GM19193 (cell line): ENCODE measurements around the gene TPST1.

Experiments
- POLR2A ChIP-seq: IDR thresholded peaks from 4 replicates; pipeline ENCODE4 v1.6.1; 2011; ENCODE audit not compliant: insufficient read depth, insufficient read length; ENCODE audit errors: extremely low read depth

TPST1 gene

GRCh38 chr7:66296001-66296521 lies 90.9 kb downstream of the TPST1 start:
- TF ChIP-seq POLR2A: no peak

DNA sequence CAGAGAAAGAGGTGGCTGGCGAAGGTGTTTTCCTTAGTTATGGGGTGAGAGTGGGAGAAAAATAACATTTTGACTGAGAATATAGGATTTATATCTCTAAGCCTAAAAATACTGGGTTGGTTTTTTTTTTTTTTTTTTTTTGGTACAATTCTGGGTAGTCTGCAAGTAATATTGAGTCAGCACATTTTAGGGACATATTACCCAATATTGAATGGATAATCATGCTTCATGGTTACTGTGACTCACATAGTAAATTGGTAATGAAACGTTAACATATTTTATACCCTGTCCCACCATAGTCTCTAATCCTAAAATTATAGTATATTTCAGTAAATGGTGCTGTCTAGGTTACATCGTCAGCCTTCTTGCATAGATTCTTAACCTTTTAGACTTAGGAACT lies 91.4 kb downstream of the TPST1 start:
- no peak for TF ChIP-seq POLR2A

GRCh38 chr7:66297579-66297978 lies 92.4 kb downstream of the TPST1 start:
- TF ChIP-seq POLR2A: no peak

DNA sequence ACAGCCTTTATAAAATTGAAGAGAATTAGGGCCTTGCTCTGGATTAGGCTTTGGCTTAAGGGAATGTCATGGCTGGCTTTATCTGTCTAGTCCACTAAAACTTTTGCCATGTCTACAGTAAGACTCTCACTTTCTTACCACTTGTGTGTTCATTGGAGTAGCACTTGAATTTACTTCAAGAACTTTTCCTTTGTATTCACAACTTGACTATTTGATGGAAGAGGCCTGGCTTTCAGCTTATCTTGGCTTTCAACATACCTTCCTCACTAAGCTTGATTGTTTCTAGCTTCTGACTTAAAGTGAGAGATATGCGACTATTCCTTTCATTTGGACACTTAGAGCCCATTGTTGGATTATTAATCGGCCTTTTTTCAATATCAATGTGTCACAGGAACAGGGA lies 96.1 kb downstream of the TPST1 start:
- no peak for TF ChIP-seq POLR2A

- no peak for TF ChIP-seq POLR2A
Observed at GRCh38 chr7:66301737-66302136, 96.6 kb downstream of the TPST1 start.

- no peak for TF ChIP-seq POLR2A
Observed at GRCh38 chr7:66303454-66304155, 98.5 kb downstream of the TPST1 start.

DNA sequence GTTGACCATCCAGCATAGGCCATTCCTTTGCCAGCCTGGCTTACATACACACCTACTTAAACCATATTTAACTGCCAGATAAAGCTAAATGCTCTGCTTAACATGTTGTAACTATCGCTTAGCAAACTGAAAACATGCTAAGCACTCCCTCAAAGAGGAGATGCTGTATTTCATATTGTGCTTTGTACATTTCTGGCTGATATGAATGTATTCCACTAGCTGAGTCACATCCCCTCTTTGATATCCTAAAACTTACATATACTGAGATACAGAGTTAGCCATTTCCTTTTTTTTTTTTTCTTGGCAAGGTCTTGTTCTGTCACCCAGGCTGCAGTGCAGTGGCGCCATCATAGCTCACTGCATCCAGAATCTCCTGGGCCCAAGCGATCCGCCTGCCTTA lies 99.4 kb downstream of the TPST1 start:
- TF ChIP-seq POLR2A: no peak

DNA sequence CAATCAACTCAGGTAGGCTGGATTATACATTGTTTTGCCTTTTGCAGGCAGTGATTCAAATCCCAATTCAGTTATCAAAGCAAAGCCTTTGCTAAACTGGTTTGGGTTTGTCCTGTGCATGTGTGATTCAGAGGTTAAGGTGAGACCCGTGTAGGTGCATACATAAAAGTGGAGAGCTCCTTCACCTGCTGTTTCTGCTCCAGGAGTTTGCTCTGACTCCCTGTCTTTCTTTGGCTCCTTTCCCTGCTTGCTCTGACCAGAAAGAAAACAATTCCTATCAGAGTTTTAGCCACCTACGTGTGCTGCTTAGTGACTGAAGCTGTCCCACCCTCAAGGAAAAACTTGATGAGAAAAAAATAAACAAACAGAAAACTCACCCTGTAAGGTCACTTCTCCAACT lies 101.1 kb downstream of the TPST1 start:
- no peak for TF ChIP-seq POLR2A

DNA sequence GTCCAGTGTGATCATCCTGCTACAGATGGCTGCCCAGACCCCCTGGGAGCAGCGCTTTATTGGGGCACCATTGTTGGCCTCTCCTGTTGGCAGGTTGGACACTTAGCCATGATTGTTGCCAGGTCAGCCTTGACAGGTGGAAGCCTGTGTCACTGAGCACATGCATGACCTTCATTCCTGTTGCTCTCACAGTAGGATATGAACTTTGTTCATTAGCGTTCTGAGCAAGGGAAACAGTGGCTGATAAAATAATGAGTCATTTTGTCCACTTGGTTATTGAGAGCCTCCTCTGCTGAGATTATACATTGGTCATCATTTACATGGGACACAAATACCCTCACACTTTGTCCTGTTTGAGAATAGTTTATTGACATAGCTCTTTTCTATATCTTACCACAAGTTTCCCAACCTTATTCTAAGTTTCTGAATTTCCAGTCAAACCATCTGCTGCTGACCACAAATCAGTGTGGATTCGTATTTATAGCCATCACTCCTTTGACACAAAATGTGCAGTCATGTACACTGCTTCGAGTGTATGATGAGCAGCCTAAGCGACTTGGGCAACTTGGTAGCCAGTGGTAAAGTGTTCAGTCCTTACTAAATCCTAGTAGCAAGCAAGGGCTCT lies 102.6 kb downstream of the TPST1 start:
- no peak for TF ChIP-seq POLR2A

GRCh38 chr7:66308411-66308810 lies 103.3 kb downstream of the TPST1 start:
- no peak for TF ChIP-seq POLR2A

DNA sequence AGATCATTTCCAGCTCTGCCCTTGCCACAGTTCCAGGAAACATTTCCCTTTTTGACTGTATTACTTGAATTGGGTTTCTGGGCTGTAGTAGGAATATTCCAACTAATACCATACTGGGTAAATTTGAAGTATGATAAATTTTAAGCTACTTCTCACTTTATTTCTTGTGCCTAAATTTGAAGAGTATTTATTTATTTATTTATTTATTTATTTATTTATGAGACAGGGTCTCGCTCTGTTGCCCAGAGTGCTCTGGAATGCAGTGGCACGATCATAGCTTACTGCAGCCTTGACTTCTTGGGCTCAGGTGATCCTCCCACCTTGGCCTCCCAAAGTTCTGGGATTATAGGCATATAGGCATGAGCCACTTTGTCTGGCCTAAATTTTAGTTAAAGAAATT lies 105.5 kb downstream of the TPST1 start:
- no peak for TF ChIP-seq POLR2A

GRCh38 chr7:66313886-66314568 lies 108.9 kb downstream of the TPST1 start:
- TF ChIP-seq POLR2A: no peak

GRCh38 chr7:66315192-66315591 lies 110.1 kb downstream of the TPST1 start:
- no peak for TF ChIP-seq POLR2A

DNA sequence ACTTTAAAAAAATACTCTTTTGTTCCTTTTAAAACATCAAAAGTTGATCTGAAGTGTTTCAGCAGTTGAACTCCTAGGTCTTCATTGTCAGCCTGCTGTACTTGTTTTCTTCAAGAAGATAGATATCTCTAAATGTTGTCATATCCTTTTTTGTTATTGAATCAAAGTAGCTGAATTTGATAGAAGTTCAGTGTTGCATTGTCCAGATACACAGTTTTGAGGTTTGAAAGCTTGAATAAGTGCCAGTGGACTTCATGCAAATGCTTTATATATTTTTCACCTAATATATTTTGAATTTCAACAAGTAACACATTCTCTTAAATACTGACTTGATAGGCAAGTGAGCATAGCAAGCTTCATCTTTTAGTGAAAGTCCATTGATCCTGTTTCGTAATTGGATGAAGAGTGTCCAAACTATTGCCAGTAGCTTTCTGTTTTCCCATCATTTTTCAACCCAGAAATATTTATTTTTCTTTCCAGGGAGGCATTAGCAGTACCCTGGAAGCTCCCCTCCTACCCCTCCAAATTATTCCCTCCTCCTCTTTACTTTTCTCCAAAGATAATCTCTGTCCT lies 114.4 kb downstream of the TPST1 start:
- TF ChIP-seq POLR2A: no peak

DNA sequence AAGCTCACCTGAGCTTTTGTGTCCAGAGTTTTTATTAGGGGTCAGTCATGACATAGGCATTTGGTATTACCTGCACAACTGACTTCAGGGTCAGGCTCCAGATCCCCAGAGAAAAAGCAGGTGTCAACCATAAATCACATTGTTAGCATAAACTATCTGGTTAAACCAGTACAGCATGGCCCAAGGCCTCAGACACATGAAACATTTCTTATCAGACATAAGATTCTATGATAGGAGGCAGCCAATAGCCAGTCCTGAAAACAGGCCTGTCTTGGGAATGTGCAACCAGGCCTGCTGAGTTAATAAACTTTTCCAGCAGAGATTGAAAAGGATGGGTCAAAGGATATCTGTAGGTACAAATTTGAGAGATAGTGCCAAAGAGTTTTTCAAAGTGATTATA lies 116.1 kb downstream of the TPST1 start:
- no peak for TF ChIP-seq POLR2A
